HG03558 (cell line): ENCODE measurements around the gene AGAP1.

Source experiments
- ATAC-seq: cut with Tn5 transposase; IDR thresholded peaks from one replicate; pipeline ENCODE4 v1.9.1; 2021; ENCODE audit warnings: moderate number of reproducible peaks; ENCODE audit not compliant: unreplicated experiment; ENCODE audit errors: extremely low read depth

AGAP1 gene

GRCh38 chr2:235493775-235494715, at the start of gene AGAP1:
AGAP1 (plus strand) TSS chr2:235494043.
- ATAC-seq = no peak

DNA sequence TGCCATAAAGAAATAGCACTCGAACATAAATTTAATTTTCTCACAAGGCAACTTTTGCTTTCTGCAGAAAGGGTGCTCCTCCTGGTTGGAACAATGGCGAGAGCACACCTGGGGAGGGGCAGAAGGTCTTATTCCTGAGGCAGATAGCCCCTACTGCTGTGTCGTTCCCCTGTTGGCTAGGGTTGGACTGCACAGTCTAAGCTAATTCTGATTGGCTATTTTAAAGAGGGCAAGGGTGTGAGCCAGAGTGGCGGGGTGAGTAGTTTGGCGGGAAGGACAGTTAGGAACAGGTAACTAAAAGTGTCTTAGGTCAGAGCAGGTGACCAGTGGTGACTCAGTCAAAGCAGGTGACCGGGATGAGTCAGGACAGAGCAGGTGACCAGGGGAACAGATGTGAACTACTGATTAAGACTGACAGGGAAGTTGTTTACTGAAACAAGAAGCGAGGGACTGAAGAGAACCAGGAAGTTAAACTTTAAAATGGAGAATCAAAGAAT, 49.7 kb upstream of the AGAP1 start:
- no peak for ATAC-seq

DNA sequence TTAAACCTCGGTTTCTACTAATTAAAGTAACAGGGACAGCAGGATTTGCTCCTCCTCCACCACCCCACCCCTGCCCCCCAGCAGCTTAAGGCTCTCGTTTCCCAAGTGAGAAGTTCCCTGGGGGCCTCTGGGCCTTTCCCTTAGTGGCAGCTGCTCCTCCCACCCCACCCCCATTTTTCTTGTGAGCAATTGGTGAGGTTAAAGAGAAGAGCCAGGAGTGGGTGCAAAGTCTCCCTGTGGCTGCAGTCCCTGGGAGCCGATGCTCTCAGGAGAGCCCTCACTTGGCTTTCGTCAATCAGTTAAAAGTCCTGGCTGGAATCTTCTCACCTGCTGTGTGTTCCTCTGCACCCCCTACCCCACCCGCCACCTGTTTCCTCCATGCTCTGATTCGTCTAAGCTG, 48.7 kb upstream of the AGAP1 start:
- ATAC-seq = no peak

- no peak for ATAC-seq
These were observed 47.8 kb upstream of the AGAP1 start for GRCh38 chr2:235446082-235446481.

- no peak for ATAC-seq
These were observed 46.6 kb upstream of the AGAP1 start for GRCh38 chr2:235447210-235447609.

DNA sequence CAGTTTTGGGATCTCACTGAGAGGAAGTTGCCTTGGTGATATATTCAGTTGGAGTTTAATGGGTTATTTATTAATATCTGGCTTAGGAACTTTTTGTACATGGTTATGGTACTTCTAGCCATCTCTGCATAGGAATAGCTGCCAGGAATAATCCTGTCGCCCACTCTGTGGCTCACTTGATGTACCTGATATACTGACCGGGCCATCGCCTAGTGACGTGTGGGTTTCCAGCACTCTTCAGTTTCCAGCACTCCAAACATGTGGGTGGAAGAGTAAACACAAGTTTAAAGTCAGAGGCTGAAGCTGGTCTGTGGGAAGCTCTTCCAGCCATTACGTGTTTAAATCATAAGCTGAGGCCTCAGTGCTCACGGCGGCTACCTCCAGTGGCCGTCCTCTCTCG, 44.3 kb upstream of the AGAP1 start:
- no peak for ATAC-seq

GRCh38 chr2:235453605-235454151, 40.2 kb upstream of the AGAP1 start:
- ATAC-seq = no peak

DNA sequence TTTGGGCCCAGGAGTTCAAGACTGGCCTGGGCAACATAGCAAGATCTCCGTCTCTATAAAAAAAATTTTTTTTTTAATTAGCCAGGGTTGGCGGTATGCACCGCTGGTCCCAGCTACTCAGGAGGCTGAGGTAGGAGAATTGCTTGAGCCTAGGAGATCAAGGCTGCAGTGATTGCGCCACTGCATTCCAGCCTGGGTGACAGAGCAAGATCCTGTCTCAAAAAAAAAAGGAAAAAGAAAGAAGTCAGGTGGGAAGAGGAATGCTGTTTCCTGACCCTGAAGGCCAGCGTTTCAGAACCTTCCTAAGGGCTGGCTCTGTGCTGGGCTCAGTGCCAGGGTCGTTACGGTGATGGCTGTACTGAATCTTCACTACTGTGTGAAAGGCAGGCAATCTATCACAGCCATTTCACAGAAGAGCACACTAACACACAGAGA, 35.0 kb upstream of the AGAP1 start:
- ATAC-seq = no peak

DNA sequence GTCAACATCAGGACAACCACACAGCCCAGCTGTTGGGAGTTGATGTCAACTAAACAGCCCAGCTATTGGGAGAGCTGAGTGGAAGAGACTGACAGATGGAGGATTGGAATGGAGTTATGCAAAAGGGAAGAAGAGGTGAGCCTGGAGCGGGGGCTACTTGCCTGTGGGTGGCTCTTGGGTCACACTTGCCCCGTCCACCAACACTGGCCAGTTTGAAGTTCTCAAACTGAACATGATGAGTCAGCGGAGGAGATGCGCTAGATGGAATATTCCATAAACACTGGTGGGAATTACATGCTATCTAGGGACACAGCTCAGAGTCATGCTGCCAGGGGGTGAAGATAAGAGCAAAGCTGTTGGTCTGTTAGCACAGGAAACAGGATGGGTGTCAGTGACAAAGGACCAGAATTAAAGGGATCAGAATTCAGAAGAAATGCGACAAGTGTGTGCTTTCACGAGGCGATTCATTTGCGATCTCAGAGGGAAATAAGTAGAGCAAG, 33.2 kb upstream of the AGAP1 start:
- no peak for ATAC-seq

DNA sequence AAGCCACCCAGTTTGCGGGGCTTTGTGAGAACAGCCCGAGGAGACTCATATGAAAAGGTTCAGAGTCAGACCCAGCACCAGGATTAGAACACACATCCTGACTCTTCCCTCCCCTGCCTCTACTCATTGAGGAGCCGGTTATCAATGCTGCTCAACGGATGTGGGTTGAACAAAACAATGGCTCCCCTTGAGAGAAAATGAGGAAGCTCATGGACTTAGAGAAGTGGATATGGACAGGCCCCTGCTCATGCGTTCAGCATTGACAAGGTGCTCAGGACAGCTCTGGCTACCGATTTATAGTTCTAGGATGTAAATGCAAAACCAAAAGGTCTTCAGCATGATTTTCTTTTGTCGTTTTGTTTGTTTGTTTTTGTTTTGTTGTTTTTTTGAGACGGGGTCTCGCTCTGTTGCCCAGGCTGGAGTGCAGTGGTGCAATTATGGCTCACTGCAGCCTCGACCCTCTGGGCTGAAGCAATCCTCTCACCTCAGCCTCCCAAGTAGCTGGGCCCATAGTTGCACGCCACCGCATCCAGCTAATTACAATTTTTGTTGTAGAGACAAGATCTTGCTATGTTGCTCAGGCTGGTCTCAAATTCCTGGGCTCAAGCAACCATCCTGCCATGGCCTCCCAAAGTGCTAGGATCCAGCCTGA, 32.0 kb upstream of the AGAP1 start:
- no peak for ATAC-seq

DNA sequence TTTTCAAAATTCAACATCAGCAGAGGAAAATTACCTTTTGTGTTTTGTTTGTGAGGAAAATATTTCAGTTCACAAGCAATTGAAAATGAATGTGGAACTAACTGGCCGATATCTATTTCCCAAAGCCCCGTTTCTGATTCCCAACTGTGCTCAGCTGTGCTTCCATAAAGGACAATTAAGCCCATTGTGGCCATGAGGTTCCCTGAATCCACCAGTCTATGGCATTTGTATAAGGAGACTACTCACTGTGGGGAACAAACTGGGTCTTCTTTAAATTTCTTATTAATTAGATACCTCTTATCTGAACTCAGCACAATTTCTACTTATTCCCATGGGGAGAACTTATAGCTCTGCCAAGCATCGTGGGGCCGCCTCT, 31.4 kb upstream of the AGAP1 start:
- ATAC-seq = no peak

- ATAC-seq = no peak
These were observed 29.9 kb upstream of the AGAP1 start for GRCh38 chr2:235463893-235464292.

DNA sequence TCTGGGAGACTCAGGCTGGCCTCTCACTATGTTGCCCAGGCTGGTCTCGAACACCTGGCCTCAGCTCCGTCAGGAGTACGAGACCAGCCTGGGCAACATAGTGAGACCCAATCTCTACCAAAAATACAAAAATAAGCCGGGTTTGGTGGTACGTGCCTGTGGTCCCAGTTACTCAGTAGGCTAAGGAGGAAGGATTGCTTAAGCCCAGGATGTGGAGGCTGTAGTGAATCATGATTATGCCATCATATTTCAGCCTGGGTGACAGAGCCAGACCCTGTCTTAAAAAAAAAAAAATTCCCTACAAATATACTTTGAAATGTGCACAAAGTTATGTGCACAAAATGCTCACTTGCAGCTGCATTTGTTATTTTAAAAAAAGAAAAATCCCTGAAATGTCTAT, 26.3 kb upstream of the AGAP1 start:
- ATAC-seq = no peak

DNA sequence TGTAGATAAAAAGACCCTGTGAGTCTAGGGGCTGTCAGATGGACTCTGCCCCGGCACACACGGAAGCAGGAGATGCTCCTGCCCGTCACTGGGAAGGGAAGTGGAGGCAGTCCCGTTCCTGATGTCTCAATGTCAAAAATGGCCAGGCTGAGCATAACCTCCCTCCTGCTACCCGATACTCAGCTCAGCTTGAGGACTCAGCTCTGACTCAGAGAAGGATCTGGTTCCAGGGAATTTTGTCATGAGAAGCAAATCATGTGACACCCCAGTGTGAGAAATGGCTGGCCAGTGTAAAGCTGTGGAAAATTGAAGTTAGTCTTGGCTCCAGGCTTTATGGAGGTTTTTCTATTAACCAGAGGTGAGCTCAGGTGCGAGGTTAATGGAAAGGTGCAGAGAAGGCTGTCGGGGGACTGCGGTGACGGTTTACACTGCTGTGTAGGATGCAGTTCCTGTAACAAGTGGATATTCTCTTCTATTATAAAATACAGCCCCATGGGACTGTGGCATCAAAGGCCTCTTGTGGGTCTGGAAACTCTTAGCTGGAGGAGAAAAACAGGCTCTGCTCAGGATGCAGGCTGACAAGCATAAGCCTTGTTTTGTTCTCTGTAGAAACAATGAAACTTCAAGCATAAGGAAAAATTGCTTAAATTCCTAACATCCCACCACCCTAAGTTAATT, 24.7 kb upstream of the AGAP1 start:
- no peak for ATAC-seq

DNA sequence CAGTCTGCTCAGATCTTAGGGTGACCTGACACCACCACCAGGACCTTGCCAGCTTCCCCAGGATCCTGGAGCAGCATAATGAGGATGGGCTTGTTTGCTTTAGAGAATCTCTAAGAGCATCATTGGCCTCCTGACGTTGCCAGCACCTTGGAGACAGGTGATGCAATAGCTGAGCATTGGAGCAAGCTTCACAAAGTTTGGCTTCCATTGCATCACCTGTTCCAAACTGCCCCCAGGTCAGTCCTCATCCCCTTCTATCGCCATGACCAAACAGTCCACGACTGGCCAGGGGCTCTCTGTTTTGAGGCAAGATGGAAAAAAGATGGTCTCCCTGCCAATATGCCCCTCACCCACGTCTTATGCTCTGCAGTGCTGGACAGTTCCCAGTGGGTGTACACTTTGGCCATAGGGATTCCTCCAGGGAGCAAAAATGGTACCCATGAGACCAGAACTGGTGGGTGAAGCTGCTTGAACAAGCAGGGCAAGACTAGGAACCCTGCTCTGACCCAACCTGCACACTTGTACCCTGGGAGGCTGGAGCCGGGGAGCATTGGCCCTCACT, 22.6 kb upstream of the AGAP1 start:
- no peak for ATAC-seq

GRCh38 chr2:235472443-235472842, 21.4 kb upstream of the AGAP1 start:
- no peak for ATAC-seq

DNA sequence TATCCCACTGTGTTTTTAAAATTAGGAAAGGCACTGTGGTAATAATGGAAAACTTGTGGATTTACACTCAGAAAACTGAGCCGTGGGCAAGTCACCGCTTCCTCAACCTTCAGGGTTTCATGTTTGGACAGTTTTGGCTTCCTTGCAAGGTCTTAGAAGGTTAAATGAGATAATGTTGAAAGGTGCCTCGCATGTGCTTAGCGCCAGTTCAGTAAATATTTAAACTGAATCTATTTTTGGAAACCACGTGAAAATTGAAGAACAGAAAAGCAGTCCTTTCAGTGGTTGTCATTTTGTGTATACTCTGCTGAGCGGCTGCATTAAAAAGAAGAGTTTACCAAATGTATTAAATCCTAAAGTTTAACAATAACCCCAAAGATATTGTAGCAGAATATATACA, 15.2 kb upstream of the AGAP1 start:
- no peak for ATAC-seq

DNA sequence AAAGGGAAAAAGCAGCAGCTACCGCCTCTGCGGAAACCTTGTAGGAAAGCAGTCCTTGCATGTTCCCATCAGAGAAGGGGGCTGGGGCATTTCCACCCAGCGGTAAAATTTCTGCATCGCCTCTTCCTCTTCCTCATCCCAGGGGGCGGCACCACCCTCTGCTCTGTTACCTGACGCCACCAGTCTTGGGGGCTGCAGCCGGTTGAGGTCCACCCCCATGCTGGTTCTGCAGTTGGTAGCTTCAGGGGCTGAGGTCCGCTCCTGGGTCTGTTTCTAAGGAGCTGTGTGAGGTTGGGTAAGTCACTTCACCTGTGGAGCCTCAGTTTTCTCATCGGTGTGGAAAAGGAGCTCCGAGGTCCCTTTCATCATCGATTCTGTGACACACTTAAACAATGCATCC, 14.2 kb upstream of the AGAP1 start:
- ATAC-seq = no peak

DNA sequence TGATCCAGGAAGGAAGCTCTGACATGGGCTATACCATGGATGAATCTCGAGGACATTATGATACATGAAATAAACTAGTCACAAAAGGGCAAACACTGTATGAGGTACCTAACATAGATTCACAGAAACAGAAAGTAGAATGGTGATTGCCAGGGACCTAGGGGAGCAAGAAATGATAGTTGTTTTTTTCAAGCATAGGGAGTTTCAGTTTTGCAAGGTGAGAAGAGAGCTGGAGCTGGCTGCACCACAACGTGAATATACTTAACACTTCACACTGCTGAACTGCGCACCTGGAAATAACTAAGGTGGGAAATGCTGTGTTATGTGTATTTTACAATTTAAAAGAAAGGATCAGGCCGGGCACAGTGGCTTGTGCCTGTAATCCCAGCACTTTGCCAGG, 13.2 kb upstream of the AGAP1 start:
- no peak for ATAC-seq

GRCh38 chr2:235483313-235483712, 10.5 kb upstream of the AGAP1 start:
- no peak for ATAC-seq
